Endothelial cell (in vitro differentiated cells): ENCODE results near the gene TSGA10. TPM values are rescaled to one million over a fixed set of nuclear protein-coding genes. Genes with fewer than 3 reads are reported as not detected.

Experiments
- DNase-seq: peaks from one replicate; pipeline ENCODE4 v3.0.0; 2021; ENCODE audit warnings: low spot score
- H3K27ac Mint-ChIP-seq: one replicate; pipeline ENCODE4 v1.8.0; 2021; ENCODE audit warnings: mixed read lengths, inconsistent platforms; ENCODE audit not compliant: unreplicated experiment
- H3K27me3 Mint-ChIP-seq: one replicate; pipeline ENCODE4 v1.8.0; 2021; ENCODE audit warnings: mild to moderate bottlenecking, moderate library complexity, mixed read lengths, inconsistent platforms; ENCODE audit not compliant: unreplicated experiment
- H3K36me3 Mint-ChIP-seq: one replicate; pipeline ENCODE4 v1.8.0; 2021; ENCODE audit warnings: mild to moderate bottlenecking, low read depth, mixed read lengths, inconsistent platforms; ENCODE audit not compliant: unreplicated experiment
- H3K4me1 Mint-ChIP-seq: one replicate; pipeline ENCODE4 v1.8.0; 2021; ENCODE audit warnings: mild to moderate bottlenecking, mixed read lengths, inconsistent platforms; ENCODE audit not compliant: unreplicated experiment
- H3K4me3 Mint-ChIP-seq: one replicate; pipeline ENCODE4 v1.8.0; 2021; ENCODE audit warnings: mild to moderate bottlenecking, mixed read lengths, inconsistent platforms; ENCODE audit not compliant: unreplicated experiment
- H3K9me3 Mint-ChIP-seq: one replicate; pipeline ENCODE4 v1.8.0; 2021; ENCODE audit warnings: mixed read lengths, inconsistent platforms; ENCODE audit not compliant: unreplicated experiment
- CTCF ChIP-seq: fragments of 200-600 bp; sonication (generic); IDR thresholded peaks from one replicate; pipeline ENCODE4 v1.5.0; 2021; ENCODE audit warnings: antibody characterized with exemption; ENCODE audit not compliant: unreplicated experiment
- total RNA-seq: library from RNA; stranded (reverse); fragmentation: NEBNext Ultra II Directional; extraction: Animal tissue kit (Norgen Biotek cat#: 25700); gene quantifications from one replicate; pipeline ENCODE4 v1.2.1, GENCODE V29; 2021; ENCODE audit not compliant: unreplicated experiment

Gene TSGA10
- total RNA-seq, 1 donor from 2014 or later = 4.2 TPM

GRCh38 chr2:99190548-99190947 lies 35.8 kb upstream of the TSGA10 start:
- H3K27me3 Mint-ChIP-seq = no peaks in the 10 kb centered on the region
- no peaks in the 10 kb centered on the region for H3K9me3 Mint-ChIP-seq
- no peak for DNase-seq
- no peak overlapping the region for H3K4me3 Mint-ChIP-seq
- no peak for TF ChIP-seq CTCF
- no peak overlapping the region for H3K27ac Mint-ChIP-seq
- peaks cover 19% of the 10 kb centered on the region for H3K36me3 Mint-ChIP-seq
- H3K4me1 Mint-ChIP-seq = no peaks in the 10 kb centered on the region

- Mint-ChIP-seq H3K9me3 (no peaks in the 10 kb centered on the region), H3K36me3 (peaks cover 19% of the 10 kb centered on the region), H3K27ac (no peak overlapping the region), H3K27me3 (no peaks in the 10 kb centered on the region), H3K4me1 (no peaks in the 10 kb centered on the region), H3K4me3 (no peak overlapping the region)
- no peak for DNase-seq
- no peak for TF ChIP-seq CTCF
Measured at GRCh38 chr2:99188357-99188756, 33.6 kb upstream of the TSGA10 start.

GRCh38 chr2:99187011-99187410 lies 32.3 kb upstream of the TSGA10 start:
- Mint-ChIP-seq H3K27me3 (no peaks in the 10 kb centered on the region), H3K27ac (no peak overlapping the region), H3K4me3 (no peak overlapping the region), H3K4me1 (no peaks in the 10 kb centered on the region), H3K36me3 (peaks cover 13% of the 10 kb centered on the region), H3K9me3 (no peaks in the 10 kb centered on the region)
- no peak for TF ChIP-seq CTCF
- DNase-seq = no peak

GRCh38 chr2:99184811-99185210 lies 30.1 kb upstream of the TSGA10 start:
- no peak for TF ChIP-seq CTCF
- H3K36me3 Mint-ChIP-seq = peaks cover 4% of the 10 kb centered on the region
- H3K27ac Mint-ChIP-seq = no peak overlapping the region
- no peaks in the 10 kb centered on the region for H3K27me3 Mint-ChIP-seq
- H3K9me3 Mint-ChIP-seq = no peaks in the 10 kb centered on the region
- H3K4me3 Mint-ChIP-seq = no peak overlapping the region
- peaks cover 9% of the 10 kb centered on the region for H3K4me1 Mint-ChIP-seq
- no peak for DNase-seq

- no peak for DNase-seq
- H3K36me3 Mint-ChIP-seq = no peaks in the 10 kb centered on the region
- peak overlapping the region; percentile 34 for H3K4me3 Mint-ChIP-seq
- no peak for TF ChIP-seq CTCF
- H3K27ac Mint-ChIP-seq = no peak overlapping the region
- no peaks in the 10 kb centered on the region for H3K9me3 Mint-ChIP-seq
- H3K27me3 Mint-ChIP-seq = peaks cover 2% of the 10 kb centered on the region
- H3K4me1 Mint-ChIP-seq = peaks cover 15% of the 10 kb centered on the region
Measured at GRCh38 chr2:99183025-99183424, 28.3 kb upstream of the TSGA10 start.
